ENCODE data around the gene UBA1. TPM values are rescaled to one million over a fixed set of nuclear protein-coding genes. Genes with fewer than 3 reads are reported as not detected.

UBA1 gene
- total RNA-seq, 4 donors from 2014 or later: 72.9 to 187 (median 149) TPM

DNA sequence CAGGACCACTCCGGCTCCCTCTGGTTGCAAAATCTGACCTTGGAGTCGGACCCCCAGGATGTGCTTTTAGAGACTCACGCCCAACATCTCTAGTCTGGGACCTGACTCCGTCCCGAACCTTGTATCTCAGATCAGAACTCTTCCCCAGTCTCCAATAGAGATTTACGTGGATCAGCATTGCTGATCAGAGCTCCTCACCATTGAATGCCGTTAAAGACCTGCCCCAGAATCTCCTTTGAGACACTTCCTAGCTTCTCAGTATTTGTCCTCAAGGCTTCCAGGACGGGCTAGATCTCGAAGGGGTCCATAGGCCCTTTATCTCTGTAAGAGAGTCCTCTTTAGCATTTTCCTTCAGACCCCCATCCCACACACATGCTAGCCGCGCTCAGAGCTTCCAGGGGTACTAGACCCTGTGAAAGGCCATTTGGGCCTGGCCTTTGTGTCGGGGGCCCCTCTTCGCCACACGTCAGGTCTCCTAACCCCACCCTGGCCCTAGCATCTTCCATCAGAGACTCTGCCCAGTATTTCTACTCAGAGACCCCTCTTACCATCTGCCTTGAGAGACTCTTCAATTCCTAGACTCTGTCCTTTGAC lies 662 bp downstream of the UBA1 start:
- H3K27me3 ChIP-seq: no peaks in the 10 kb centered on the region
- H3K4me3 ChIP-seq: peak overlapping the region; percentile 90 to 94
- H3K36me3 ChIP-seq: no peaks in the 10 kb centered on the region
- TF ChIP-seq POLR2A (IDR thresholded peaks at IDR 0.05): no peak
- TF ChIP-seq, protein P1, sequence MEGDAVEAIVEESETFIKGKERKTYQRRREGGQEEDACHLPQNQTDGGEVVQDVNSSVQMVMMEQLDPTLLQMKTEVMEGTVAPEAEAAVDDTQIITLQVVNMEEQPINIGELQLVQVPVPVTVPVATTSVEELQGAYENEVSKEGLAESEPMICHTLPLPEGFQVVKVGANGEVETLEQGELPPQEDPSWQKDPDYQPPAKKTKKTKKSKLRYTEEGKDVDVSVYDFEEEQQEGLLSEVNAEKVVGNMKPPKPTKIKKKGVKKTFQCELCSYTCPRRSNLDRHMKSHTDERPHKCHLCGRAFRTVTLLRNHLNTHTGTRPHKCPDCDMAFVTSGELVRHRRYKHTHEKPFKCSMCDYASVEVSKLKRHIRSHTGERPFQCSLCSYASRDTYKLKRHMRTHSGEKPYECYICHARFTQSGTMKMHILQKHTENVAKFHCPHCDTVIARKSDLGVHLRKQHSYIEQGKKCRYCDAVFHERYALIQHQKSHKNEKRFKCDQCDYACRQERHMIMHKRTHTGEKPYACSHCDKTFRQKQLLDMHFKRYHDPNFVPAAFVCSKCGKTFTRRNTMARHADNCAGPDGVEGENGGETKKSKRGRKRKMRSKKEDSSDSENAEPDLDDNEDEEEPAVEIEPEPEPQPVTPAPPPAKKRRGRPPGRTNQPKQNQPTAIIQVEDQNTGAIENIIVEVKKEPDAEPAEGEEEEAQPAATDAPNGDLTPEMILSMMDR (IDR thresholded peaks at IDR 0.05): no peak
- H3K27ac ChIP-seq: peak overlapping the region; percentile 98 to 99
- H3K4me1 ChIP-seq: peaks cover 3 to 15% of the 10 kb centered on the region in 2 donors
- DNase-seq: no peak
- intact Hi-C loops (cut with DNase I; ENCODE audit: low total_unique reads): loop anchor here (10.0 kb wide), 1 partner anchor 191 kb away; no protein-coding TSS in a partner anchor
- no peaks in the 10 kb centered on the region for H3K9me3 ChIP-seq

DNA sequence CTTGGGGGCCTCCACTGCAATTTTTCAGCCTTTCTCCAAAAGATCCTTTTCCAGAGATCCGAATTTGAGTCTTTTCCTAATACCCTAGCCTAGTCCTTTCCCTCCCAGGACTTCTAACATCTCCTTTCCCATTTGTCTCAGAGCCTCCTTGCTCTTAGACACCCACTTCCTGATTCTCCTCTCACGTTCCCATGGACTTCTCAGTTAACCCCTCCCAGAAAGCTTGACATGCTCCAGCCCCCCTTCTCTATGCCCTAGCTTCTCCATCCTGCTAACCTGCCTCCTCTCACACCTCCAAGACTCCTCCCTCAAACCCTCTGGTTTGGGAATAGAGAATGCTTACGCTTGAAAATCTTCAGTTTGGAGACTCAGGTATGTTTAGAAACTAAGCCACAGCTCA lies 2.5 kb downstream of the UBA1 start:
- TF ChIP-seq, protein P1 (IDR thresholded peaks at IDR 0.05): no peak
- no peak for TF ChIP-seq POLR2A (IDR thresholded peaks at IDR 0.05)
- no peaks in the 10 kb centered on the region for H3K36me3 ChIP-seq
- H3K9me3 ChIP-seq: no peaks in the 10 kb centered on the region
- no peak overlapping the region for H3K27ac ChIP-seq
- DNase-seq: no peak
- H3K4me3 ChIP-seq: no peak overlapping the region
- peaks cover 3 to 15% of the 10 kb centered on the region in 2 donors for H3K4me1 ChIP-seq
- H3K27me3 ChIP-seq: no peaks in the 10 kb centered on the region
- intact Hi-C loops (cut with DNase I; ENCODE audit: low total_unique reads): loop anchor here (10.0 kb wide), 1 partner anchor 189 kb away; no protein-coding TSS in a partner anchor

DNA sequence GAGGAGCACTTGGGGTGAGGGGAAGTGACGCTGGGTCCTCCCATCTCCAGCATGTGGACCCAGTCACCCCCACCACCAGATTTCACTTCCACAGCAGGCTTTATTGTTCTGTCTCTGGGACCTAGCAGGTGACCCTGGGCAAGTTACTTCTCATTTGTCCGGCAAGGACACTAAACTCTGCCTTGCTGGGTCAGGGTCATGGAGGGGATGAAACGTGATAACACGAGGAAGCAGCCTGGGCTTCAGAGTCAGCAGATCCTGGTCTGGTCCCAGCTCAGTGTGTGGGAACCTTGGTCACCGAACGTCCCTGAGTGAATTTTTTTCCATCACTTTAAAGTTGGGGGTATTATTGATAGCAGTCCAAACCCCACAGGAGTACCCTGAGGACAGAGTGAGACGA lies 3.9 kb downstream of the UBA1 start:
- Histone ChIP-seq H3K27ac (no peak overlapping the region), H3K4me1 (peaks cover 3 to 15% of the 10 kb centered on the region in 2 donors)
- intact Hi-C loops (cut with DNase I; ENCODE audit: low total_unique reads): loop anchor here (10.0 kb wide), 1 partner anchor 187 kb away; no protein-coding TSS in a partner anchor

DNA sequence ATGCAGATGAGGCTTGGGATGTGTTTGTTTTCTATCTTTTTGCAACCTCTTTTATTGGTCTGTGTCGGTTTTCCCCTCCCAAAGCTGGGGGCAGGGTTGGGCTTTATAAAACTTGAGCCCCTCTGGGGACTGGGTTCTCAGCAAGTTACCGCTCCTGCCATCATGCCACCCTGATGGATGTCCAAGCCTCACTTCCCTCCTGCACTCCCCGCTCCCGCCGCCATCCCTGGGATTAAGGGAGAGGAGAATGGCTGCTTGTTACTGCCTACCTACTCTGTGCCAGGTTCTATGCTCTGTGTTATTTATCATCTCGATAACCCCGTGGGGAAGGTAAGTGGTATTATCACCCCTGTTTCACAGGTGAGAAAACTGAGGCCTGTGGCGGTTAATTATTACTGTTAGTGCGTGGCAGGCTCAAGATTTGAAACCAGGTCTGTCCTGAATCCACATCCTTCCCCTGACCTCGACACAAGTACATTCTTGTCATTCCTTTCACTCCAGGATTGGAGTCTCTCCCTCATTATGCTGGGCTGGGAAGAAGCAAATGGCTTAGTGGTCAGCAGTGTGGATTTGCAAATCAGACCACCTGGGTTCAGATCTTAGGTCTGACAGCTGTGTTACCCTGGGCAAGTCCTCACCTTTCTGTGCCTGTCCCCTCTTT lies 4.5 kb downstream of the UBA1 start:
- Histone ChIP-seq H3K27ac (peak overlapping the region in 1 of 2 donors; percentile 2), H3K27me3 (no peaks in the 10 kb centered on the region), H3K36me3 (no peaks in the 10 kb centered on the region), H3K4me1 (peaks cover 3 to 15% of the 10 kb centered on the region in 2 donors), H3K4me3 (no peak overlapping the region), H3K9me3 (no peaks in the 10 kb centered on the region)
- DNase-seq: no peak
- intact Hi-C loops (cut with DNase I; ENCODE audit: low total_unique reads): loop anchor here (10.0 kb wide), 1 partner anchor 187 kb away; no protein-coding TSS in a partner anchor
- no peak for TF ChIP-seq POLR2A (IDR thresholded peaks at IDR 0.05)
- TF ChIP-seq, protein P1 (IDR thresholded peaks at IDR 0.05): no peak

More for the DNA sequence above, 3.9 kb downstream of the UBA1 start:
- Histone ChIP-seq H3K4me3 (no peak overlapping the region), H3K9me3 (no peaks in the 10 kb centered on the region), H3K27me3 (no peaks in the 10 kb centered on the region), H3K36me3 (no peaks in the 10 kb centered on the region)
- DNase-seq: no peak
- TF ChIP-seq, protein P1 (IDR thresholded peaks at IDR 0.05): no peak
- TF ChIP-seq POLR2A (IDR thresholded peaks at IDR 0.05): no peak

DNA sequence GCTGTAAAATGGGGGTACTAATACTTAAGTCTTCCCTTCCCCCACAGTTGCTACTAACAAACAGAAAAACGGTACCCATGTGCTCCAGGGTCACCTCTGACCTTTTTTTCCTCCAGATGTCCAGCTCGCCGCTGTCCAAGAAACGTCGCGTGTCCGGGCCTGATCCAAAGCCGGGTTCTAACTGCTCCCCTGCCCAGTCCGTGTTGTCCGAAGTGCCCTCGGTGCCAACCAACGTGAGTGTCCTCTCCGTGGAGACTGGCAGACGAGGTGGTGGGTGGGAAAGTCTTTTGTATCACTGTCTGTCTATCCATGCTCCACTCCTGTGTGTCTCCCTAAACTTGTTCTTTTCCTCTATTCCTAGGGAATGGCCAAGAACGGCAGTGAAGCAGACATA lies 5.1 kb downstream of the UBA1 start:
- Histone ChIP-seq H3K36me3 (no peaks in the 10 kb centered on the region), H3K9me3 (no peaks in the 10 kb centered on the region), H3K27ac (no peak overlapping the region), H3K4me1 (peaks cover 3 to 15% of the 10 kb centered on the region in 2 donors), H3K4me3 (no peak overlapping the region), H3K27me3 (no peaks in the 10 kb centered on the region)
- intact Hi-C loops (cut with DNase I; ENCODE audit: low total_unique reads): loop anchor here (10.0 kb wide), 1 partner anchor 186 kb away; no protein-coding TSS in a partner anchor
- no peak for DNase-seq
- no peak for TF ChIP-seq POLR2A (IDR thresholded peaks at IDR 0.05)
- TF ChIP-seq, protein P1 (IDR thresholded peaks at IDR 0.05): no peak

Data from uterus (tissue), 4 donors.